Limb (tissue), 2 donors: Measurements from ENCODE around the gene NTNG1.

ENCODE experiments used
- DNase-seq, 2 donors: peaks; one replicate each; pipeline ENCODE4 v3.0.0-alpha.2; 2016; ENCODE audit errors: extremely low spot score in 2 of 2

Gene NTNG1

DNA sequence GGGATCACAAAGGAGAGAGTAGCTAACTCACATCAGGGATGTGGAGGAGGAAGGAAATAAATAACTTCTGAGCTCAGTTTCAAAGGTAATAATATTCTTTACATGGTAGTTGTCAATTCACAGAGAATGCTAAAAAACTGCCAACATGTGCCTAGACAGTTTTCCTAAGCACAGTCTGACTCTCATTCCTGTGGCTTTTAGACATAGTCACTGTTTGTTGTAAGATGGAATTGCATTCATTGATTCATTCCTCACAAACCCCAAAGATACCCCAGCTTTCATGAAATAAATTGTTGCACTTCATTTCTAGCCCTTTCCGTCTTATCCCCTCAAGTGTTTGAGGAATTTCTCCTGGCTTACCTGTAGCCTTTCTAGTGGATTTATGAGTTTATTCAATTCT lies 263.9 kb downstream of the NTNG1 start:
- no peak for DNase-seq

DNA sequence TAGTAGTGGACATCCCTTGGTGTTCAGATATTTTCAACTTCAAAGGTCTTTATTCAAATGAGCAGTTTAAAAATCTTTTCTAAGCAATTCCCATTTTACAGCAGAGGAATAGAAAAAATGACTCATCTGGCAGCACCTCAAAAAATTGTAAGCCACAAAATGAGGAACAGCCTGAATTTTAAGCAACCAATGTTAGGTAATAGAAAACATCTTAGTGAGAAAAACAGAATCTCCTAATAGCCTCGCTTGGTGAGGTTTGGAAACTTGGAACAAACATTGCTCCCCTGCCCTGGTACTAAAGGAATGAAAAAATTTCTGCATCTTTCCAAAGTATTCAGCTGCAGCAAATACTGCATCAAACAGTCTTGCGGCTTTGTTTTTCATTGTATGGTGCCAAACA lies 264.4 kb downstream of the NTNG1 start:
- DNase-seq, result no peak

DNA sequence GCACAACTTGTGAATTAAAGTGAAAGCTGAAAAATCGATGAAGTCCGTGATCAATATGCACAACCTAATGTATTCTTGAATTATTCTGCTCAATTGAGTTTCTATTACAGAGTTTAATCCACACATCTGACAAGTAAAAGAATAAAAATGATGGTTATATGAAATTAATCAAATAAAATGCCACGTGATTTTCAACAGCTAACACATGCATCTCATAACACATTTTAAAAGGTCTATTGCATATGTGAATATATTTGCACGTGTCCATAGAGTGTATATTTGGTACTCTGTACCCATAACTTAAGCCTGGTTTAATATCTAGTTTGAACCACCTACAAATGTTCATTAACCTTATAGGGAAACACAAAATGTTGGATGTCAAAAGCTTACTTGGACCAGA lies 266.2 kb downstream of the NTNG1 start:
- no peak for DNase-seq

DNA sequence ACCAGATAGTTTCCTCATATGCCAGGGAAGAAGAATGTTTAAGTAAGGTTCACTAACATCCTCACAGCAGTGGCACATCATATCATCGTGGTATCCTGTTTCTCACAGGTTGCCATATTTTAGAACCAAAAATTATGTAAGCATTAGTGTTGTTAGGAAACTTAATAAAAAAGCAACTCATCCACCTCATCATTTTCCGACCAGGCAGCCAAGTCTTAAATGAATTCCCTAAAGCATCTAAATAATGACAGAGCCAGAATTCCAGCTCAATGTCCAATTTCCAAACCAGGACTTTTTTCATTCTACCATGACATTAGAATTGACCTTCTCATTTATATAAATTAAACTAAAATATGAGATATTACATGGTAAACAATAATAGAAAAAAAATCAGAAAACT lies 272.7 kb downstream of the NTNG1 start:
- no peak for DNase-seq

DNA sequence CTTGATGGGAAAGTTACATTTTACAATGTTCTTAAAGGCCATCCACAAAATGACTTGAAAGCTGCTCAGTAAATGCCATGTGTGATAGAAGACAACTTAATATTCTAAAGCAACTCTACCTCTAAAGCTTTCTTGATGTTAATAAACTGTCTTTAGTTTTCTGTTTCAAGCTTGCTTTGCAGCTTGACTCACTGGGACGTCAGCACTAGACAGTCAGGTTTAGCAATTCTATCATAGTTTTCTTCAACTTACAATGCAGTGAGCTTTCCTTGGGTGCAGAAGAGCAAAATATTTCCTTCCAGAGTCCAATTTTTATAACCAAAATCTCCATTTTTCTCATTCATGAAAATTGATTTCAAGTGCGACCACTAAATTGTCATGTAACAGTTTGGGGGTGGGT lies 273.1 kb downstream of the NTNG1 start:
- DNase-seq, result no peak

DNA sequence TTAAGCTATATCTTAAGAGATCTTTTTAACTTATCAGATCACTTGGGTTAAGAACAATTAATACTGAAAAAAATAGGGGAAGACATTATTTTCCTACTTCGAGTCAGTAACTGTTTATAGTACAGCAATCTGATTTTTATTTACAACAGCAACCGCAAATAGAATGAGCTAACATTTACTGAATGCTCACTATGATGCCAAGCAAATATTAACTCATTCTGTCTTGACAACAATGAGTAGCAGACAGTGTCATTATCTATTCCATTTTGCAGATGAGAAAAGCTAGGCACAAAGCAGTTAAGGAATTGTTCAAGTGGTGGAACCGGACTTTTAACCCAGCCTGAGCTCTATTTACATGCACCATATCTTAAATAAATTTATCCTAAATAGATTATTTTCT lies 273.7 kb downstream of the NTNG1 start:
- DNase-seq, result no peak

DNA sequence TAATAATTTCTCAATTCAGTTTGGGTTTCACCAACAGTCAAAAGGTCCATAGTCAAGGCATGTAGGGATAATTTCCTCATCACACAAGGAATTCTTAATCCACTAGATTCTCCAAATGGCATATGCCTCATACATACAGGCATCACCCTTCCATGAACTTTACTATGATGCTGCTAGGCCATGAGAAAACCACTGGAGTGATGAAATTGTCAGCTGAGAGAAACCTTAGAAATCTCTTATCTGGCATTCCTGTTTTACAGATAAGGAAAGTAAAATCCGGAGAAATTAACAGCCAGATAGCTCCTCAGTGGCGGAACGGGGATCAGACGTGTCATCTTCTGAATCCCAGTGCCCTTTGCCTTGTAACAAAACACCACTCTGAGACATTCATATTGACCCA lies 274.4 kb downstream of the NTNG1 start:
- DNase-seq, result no peak

DNA sequence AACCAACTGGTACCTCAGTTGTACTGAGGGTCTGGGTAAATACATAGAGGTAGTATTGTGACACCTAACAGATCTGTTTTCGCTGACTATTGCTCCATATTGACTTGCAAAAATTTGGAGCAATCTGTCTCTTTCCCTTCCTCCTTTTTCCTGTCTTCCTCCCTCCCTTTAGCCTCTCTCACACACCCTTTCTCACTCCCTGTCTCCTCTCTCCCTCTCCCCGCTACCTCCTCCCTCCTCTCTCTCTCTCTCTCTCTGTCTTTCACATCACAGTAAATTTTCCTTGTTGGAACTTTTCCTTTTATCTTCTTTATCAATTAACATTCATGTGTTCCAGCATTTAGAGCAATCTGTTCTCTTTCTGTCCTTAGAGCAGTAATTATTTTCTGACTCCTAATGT lies 278.2 kb downstream of the NTNG1 start:
- no peak for DNase-seq

DNA sequence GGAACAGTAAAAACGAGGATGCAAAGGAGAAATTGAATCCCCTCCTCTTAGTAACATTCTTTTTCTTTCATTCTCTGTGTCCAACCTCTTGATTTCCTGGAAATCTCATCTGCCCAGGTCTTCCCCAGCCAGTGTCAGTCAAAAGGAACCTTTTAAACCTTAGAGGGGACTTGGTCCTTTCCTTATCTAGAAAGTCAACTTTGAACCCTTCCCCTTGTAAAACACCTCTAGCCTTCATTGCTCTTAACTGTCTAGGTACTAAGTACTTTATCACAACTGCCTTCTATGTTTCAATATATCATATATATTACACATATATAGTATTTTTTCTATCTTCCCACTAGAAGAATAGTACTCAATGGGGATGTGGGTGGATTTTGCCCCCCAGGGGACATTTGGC lies 282.1 kb downstream of the NTNG1 start:
- DNase-seq, result no peak

DNA sequence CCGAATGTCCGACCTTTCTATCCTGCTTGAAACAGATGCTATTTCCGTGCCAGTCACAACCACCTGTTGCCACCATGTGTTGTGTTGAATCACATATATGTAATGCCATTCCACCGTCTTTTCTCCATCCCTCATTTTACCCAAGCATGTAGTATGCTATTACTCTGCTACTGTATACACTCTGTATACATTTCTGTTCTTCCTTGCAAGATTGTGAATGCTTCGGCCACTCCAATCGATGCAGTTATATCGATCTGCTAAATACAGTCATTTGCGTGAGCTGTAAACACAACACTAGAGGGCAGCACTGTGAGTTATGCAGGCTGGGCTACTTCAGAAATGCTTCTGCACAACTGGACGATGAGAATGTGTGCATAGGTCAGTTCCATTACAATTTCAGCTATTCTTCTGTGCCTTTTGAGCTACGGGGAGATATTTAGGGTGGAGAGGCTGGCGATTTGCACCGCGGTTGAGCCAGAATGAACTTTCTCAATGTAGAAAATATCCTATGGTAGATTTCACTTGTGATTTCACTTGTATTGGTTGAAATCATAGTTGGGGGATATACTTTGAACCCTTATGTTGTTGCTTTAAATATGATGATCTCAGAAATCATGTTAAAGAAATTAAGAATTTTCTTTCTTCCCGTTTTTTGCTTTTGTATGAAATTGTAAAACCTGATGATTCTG lies 289.8 kb downstream of the NTNG1 start:
- peak in 1 of 2 donors; percentile 34 for DNase-seq

DNA sequence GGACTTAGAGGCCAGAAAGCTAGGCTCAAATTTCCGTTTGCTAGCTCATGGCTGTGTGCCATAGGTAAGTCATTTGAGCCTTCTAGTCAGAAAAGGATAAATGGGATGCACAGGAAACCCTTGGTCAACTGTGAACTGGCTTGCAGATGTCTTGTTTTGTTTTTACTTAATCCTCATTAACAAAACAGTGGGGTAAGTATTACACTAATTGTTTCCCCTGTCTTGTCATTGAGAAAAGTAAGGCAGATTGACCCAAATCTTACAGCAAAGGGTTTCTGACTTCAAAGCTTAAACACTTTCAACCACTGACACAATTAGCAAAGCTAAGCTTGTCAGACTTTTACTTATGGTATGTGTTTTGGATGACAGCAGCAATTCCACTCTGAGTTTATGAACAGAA lies 291.3 kb downstream of the NTNG1 start:
- DNase-seq, result no peak

DNA sequence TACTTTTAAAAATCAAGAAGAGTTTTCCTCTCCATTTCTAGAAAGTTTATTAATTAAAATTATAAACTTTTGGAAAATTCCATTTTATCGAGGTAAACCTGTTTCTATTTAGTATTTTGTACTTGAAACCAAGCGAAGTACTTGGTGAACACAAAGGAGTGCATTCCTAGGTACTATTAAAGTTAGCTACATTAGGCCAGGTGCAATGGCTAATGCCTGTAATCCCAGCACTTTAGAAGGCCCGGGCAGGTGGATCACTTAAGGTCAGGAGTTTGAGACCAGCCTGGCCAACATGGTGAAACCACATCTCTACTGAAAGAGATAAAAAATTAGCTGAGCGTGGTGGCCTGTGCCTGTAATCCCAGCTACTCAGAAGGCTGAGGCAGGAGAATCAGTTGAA lies 292.2 kb downstream of the NTNG1 start:
- no peak for DNase-seq

DNA sequence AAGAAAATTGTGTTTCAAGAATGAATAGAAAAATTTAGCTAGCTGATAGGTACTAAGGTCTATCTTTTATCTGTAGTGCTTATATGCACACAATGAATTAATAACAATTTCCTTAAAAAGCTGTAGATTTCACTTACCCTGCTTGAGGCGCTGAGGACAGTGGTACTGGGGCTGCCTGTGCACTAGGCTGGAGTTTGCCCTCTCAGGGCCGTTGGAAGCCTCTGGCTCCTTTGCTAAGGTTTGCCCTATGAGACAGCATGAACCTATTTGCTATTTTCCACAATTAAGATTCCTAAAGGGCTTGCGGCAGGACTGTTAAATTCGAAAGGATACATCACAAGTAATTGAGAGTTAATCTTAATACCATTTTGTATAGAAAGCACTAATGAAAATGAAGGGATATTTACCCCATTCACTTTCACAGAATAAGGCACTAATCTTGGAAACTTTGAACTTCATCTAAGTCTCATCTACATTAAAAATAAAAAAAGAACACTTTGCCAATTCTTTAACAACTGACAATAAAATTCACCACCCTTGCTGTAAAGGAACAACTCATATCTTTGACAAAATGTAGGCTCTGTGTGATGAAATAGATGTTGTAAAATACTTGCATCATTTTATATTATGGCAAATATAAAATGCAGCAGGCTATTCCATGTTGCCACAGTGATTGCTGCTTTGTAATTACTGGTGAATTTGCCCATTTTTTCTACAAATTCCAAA lies 293.0 kb downstream of the NTNG1 start:
- no peak for DNase-seq

DNA sequence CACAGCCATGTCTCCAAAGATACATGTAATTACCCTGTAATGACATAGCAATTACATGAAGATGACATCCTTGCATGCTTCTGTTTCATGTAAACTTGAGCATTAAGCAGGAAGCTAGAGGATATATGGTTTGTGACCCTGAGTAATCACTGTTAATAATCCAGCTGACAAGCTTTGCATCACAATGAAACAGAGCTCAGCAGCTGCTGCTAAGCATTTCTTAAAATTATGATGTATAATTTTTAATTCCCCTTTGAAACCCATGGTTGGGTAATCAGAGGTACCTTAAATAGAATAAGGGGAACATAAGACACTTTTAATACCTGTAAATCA lies 293.5 kb downstream of the NTNG1 start:
- DNase-seq, result no peak

DNA sequence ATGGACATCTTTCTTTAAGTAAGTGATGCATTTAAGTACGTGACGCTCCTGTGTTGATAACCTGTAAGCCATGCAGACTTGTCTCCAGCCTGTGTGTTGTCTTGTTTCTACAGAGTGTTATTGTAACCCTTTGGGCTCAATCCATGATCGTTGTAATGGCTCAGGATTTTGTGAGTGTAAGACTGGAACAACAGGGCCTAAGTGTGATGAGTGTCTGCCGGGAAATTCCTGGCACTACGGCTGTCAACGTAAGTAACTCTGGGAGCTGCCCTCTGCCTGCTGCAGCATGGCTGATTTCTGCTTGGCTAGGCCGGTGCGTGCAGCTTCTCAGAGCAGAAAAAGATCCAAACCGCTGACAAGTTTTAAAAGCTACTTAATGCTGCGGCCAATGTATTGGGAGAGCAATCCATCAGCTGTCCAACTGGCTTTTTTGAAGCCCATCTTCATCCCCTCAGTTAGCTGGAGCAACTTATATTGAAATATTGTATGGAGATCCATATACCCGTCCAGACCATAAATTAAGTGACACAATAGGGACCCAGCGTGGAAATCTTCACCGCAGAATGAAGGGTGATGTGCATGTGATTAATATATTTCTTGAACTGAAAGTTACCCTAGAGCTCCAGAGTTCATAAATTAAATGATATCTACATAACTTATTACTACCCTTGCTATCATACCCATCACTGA lies 295.9 kb downstream of the NTNG1 start:
- no peak for DNase-seq

DNA sequence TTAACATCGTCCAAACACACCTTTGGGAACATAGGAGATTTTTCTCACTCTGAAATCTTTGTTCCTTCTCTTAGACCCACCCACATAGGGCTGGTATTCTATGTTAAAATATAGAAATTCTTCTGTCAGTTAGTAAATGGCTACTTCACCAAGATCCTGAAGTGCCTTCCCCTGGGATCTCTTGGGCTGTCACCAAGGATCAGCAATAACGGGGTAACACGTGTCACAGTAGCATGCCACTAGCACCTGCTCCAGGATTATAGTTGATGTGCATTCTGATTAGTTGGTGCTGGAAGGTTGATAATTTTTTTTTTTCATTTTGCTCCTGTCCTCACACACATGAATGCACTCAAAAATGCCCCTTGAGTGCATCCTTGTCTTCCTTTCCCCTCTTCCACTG lies 298.7 kb downstream of the NTNG1 start:
- no peak for DNase-seq

DNA sequence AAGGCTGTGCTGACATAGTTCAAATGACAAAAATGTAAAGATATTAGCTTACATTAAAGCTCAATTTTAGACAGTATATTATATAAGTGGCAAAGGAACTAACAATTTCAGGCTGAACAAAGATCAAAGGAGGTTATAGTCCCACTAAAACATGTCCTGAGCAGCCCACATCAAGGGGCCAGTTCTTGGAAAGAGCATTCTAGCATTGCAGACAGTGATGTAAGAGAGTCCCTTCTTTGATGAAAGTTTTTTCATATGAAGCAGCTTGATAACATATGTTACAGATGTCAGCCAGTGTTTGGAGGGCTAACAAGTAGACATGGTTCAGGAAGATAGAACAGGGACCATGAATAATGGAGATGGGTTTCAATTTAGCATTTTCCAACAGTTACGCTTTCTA lies 301.7 kb downstream of the NTNG1 start:
- DNase-seq, result no peak

DNA sequence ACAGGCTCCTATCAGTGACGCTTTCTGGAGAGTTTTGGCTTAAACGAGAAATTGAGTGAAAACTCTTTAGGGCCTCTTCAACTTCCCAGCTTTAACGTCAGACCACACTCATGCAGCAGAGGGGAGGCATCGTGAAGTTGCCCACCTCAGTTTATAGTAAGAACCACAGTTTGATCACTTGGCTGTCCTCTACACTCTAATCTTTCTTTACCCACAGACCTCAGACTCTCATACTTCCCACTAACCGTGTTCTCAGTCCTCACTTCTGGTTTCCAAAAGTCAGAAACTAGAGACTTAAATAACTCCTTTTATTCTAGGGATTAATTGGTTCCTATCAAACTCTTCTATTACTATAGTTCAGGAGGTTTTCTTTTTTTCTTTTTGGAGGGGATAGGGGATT lies 302.2 kb downstream of the NTNG1 start:
- no peak for DNase-seq

DNA sequence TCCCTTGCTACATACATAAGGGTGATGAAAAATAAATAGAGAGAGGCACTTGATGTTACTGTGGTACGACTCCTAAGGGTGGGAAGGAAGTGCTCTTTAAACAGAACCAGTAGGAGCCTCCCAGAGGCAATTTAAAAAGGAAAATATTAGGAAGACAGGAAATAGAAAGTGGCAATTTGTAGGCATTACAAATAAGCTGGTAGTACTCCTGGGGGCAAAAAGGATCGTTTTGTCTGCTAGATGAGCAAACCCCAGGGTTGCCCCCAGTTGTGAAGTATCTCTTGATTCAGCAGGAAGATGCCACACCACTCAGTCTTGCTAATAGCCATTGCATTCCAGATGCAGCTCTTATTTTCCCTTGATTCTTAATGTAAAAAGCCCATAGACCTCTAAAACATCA lies 303.0 kb downstream of the NTNG1 start:
- DNase-seq, result no peak

DNA sequence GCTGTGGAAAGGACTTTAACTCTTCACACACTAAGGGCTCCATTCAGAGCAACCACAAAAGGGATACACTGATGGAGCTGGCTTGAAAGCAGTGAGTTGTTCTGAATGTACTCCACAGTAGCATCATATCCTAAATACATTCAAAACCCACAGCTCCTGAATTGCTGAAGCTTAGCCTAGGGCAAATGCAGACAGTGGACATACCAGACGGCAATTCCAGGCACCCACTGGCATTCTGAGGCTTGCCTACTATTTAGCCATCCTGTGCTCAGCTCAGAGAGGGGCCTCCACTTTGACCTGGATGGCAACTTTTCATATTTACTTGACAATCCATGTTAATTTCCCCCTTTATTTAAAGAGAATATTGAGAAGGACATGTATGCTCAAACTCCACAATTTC lies 303.5 kb downstream of the NTNG1 start:
- no peak for DNase-seq

DNA sequence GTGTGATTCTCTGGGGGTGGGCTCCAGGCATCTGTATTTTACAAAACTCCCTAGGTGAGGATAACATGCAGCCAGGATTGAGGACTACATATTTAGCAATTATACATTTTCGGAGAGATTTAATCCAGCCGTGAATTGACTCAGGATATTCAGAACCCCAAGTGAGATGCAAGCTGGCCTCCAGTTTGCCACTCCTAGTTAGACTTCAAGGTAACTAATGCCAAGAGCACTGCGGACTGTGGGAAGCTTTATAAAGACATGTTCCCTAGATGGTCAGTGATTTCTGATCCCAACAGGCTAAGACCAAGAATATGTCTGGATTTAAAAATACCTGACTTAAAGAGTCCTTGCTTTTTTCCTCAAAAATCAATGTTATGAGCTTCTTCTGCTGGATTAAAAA lies 308.5 kb downstream of the NTNG1 start:
- DNase-seq, result no peak

DNA sequence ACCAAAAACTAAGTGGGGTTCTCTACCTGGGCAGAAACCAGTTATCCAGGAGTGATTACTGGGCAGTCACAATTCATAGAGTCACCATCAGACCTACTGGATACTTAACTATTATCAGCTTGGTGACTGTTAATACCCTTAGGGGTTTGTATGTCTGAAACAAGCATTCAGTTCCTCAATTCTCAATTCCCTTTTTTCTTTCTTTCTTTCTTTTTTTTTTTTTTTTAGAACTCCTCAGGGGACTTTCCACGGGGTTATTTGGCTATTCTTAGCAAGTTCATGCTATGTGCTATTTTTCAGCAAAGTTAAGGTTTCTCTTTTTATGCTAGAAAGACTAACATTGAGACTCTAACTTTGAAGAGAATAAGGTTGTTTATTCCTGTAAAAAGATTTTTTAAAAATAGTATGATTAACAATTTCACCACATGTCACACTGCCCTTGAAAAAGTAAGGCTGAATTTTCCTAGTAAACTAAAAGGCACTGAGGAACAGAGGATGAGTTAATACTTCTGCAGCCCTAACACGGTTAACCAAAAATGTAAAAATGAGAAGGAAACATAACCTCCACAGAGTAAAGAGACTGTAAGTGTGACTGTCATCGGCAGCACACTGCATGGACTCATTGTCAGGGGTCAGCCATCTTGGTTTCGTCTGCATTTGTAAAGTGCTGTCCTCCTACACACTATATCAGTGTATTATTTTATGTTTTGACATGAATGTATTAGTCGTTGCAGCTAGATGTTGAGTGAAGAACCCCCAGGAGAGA lies 310.2 kb downstream of the NTNG1 start:
- no peak for DNase-seq
